GM18858 (cell line): ENCODE data around the gene MROH2B.

ENCODE experiments used
- ATAC-seq: cut with Tn5 transposase; IDR thresholded peaks from one replicate; pipeline ENCODE4 v1.9.1; 2021; ENCODE audit not compliant: unreplicated experiment

Gene MROH2B

GRCh38 chr5:41071242-41071641, at the start of gene MROH2B:
MROH2B (minus strand) TSS chr5:41071342; CDS start chr5:41070852, 490 bp downstream.
- no peak for ATAC-seq

GRCh38 chr5:41120600-41120999, 49.5 kb upstream of the MROH2B start:
- ATAC-seq: no peak

- no peak for ATAC-seq
Measured at GRCh38 chr5:41118177-41118576, 47.0 kb upstream of the MROH2B start.

GRCh38 chr5:41115281-41115680, 44.1 kb upstream of the MROH2B start:
- ATAC-seq: no peak

GRCh38 chr5:41112486-41113455, 41.6 kb upstream of the MROH2B start:
- ATAC-seq: no peak

GRCh38 chr5:41109186-41109585, 38.0 kb upstream of the MROH2B start:
- ATAC-seq: no peak

GRCh38 chr5:41102341-41102740, 31.2 kb upstream of the MROH2B start:
- ATAC-seq: no peak

- no peak for ATAC-seq
Measured at GRCh38 chr5:41097642-41098041, 26.5 kb upstream of the MROH2B start.

GRCh38 chr5:41095324-41096101, 24.4 kb upstream of the MROH2B start:
- ATAC-seq: no peak

GRCh38 chr5:41094871-41095270, 23.7 kb upstream of the MROH2B start:
- ATAC-seq: no peak

GRCh38 chr5:41093803-41094202, 22.7 kb upstream of the MROH2B start:
- no peak for ATAC-seq

- ATAC-seq: no peak
Measured at GRCh38 chr5:41087461-41087860, 16.3 kb upstream of the MROH2B start.

- ATAC-seq: no peak
Measured at GRCh38 chr5:41083306-41083705, 12.2 kb upstream of the MROH2B start.

- ATAC-seq: no peak
Measured at GRCh38 chr5:41071975-41072374, 833 bp upstream of the MROH2B start.

- no peak for ATAC-seq
Measured at GRCh38 chr5:41067714-41068568, 3.2 kb downstream of the MROH2B start.

GRCh38 chr5:41065691-41066335, 5.3 kb downstream of the MROH2B start:
- no peak for ATAC-seq

- ATAC-seq: no peak
Measured at GRCh38 chr5:41057940-41058339, 13.2 kb downstream of the MROH2B start.

GRCh38 chr5:41057231-41057630, 13.9 kb downstream of the MROH2B start:
- no peak for ATAC-seq

- no peak for ATAC-seq
Measured at GRCh38 chr5:41048986-41049385, 22.2 kb downstream of the MROH2B start.

- ATAC-seq: no peak
Measured at GRCh38 chr5:41043109-41043747, 27.9 kb downstream of the MROH2B start.
